ENCODE data around the gene KDM4C.

Gene KDM4C

GRCh38 chr9:6917162-6917561 lies 159.4 kb downstream of the KDM4C start:
- H3K4me3 ChIP-seq (ENCODE audit: low read depth in 1 of 2, low read length in 2 of 2) = no peak overlapping the region
- DNase-seq (no peak), ATAC-seq (ENCODE audit: insufficient read depth, low read depth) (no peak)
- no peaks in the 10 kb centered on the region for H4K20me1 ChIP-seq (ENCODE audit: insufficient read depth, low read length)
- H2AFZ ChIP-seq (ENCODE audit: low read depth, low read length) = no peak overlapping the region
- H3K9ac ChIP-seq (ENCODE audit: low read depth, low read length) = no peak overlapping the region
- H3K9me3 ChIP-seq (ENCODE audit: insufficient read depth, low read length, severe bottlenecking) = no peaks in the 10 kb centered on the region
- H3K79me2 ChIP-seq (ENCODE audit: insufficient read depth, low read length) = no peaks in the 10 kb centered on the region
- H3K4me2 ChIP-seq (ENCODE audit: insufficient read depth, low read length) = no peak overlapping the region
- H3K27ac ChIP-seq (ENCODE audit: low read length) = no peak overlapping the region
- H3K36me3 ChIP-seq (ENCODE audit: insufficient read depth, low read length) = no peaks in the 10 kb centered on the region; the same call in 1 of the 2 replicates
- H3K27me3 ChIP-seq (ENCODE audit: insufficient read depth, low read length, poor library complexity) = no peaks in the 10 kb centered on the region
- no peaks in the 10 kb centered on the region for H3K4me1 ChIP-seq (ENCODE audit: insufficient read depth, low read length)
- TF ChIP-seq EZH2 (IDR thresholded peaks at IDR 0.05; ENCODE audit: borderline replicate concordance, low read depth, low read length, severe bottlenecking) (no peak), CTCF (IDR thresholded peaks at IDR 0.05; ENCODE audit: borderline replicate concordance, extremely low read depth, low read length, poor library complexity, severe bottlenecking) (no peak)

- H3K9me3 ChIP-seq (ENCODE audit: insufficient read depth, low read length, severe bottlenecking) = no peaks in the 10 kb centered on the region
- H3K36me3 ChIP-seq (ENCODE audit: insufficient read depth, low read length) = no peaks in the 10 kb centered on the region; the same call in 1 of the 2 replicates
- H3K9ac ChIP-seq (ENCODE audit: low read depth, low read length) = no peak overlapping the region
- H3K27ac ChIP-seq (ENCODE audit: low read length) = no peak overlapping the region
- H3K4me1 ChIP-seq (ENCODE audit: insufficient read depth, low read length) = no peaks in the 10 kb centered on the region
- no peak for ATAC-seq (ENCODE audit: insufficient read depth, low read depth)
- no peak for DNase-seq
- no peaks in the 10 kb centered on the region for H4K20me1 ChIP-seq (ENCODE audit: insufficient read depth, low read length)
- H2AFZ ChIP-seq (ENCODE audit: low read depth, low read length) = no peak overlapping the region
- no peak overlapping the region for H3K4me3 ChIP-seq (ENCODE audit: low read depth in 1 of 2, low read length in 2 of 2)
- no peaks in the 10 kb centered on the region for H3K27me3 ChIP-seq (ENCODE audit: insufficient read depth, low read length, poor library complexity)
- H3K4me2 ChIP-seq (ENCODE audit: insufficient read depth, low read length) = no peak overlapping the region
- no peaks in the 10 kb centered on the region for H3K79me2 ChIP-seq (ENCODE audit: insufficient read depth, low read length)
- TF ChIP-seq CTCF (IDR thresholded peaks at IDR 0.05; ENCODE audit: borderline replicate concordance, extremely low read depth, low read length, poor library complexity, severe bottlenecking) (no peak), EZH2 (IDR thresholded peaks at IDR 0.05; ENCODE audit: borderline replicate concordance, low read depth, low read length, severe bottlenecking) (no peak)
Observed at GRCh38 chr9:6920041-6920440, 162.3 kb downstream of the KDM4C start.

- Histone ChIP-seq H3K79me2 (ENCODE audit: insufficient read depth, low read length) (no peaks in the 10 kb centered on the region), H3K9ac (ENCODE audit: low read depth, low read length) (no peak overlapping the region), H3K27ac (ENCODE audit: low read length) (no peak overlapping the region), H3K4me2 (ENCODE audit: insufficient read depth, low read length) (no peak overlapping the region), H3K4me1 (ENCODE audit: insufficient read depth, low read length) (no peaks in the 10 kb centered on the region), H4K20me1 (ENCODE audit: insufficient read depth, low read length) (no peaks in the 10 kb centered on the region), H3K9me3 (ENCODE audit: insufficient read depth, low read length, severe bottlenecking) (no peaks in the 10 kb centered on the region), H3K27me3 (ENCODE audit: insufficient read depth, low read length, poor library complexity) (no peaks in the 10 kb centered on the region), H2AFZ (ENCODE audit: low read depth, low read length) (no peak overlapping the region), H3K36me3 (ENCODE audit: insufficient read depth, low read length) (no peaks in the 10 kb centered on the region), H3K4me3 (ENCODE audit: low read depth in 1 of 2, low read length in 2 of 2) (no peak overlapping the region)
- TF ChIP-seq CTCF (IDR thresholded peaks at IDR 0.05; ENCODE audit: borderline replicate concordance, extremely low read depth, low read length, poor library complexity, severe bottlenecking) = no peak
- no peak for TF ChIP-seq EZH2 (IDR thresholded peaks at IDR 0.05; ENCODE audit: borderline replicate concordance, low read depth, low read length, severe bottlenecking)
- ATAC-seq (ENCODE audit: insufficient read depth, low read depth) (no peak), DNase-seq (no peak)
Observed at GRCh38 chr9:6921315-6921714, 163.5 kb downstream of the KDM4C start.

All from DND-41 (cell line).